Epidermal melanocyte (primary cell): Measurements from ENCODE around the gene KIF3B.
"Not testable (repeated sequence)": the region's sequence is repeated elsewhere in the genome, so short reads cannot be mapped to it uniquely, and the experiment has no call there.

Experiments
- DNase-seq: peaks from one replicate; pipeline ENCODE4 v3.0.0; 2011; ENCODE audit warnings: low spot score; ENCODE audit not compliant: insufficient read length

The KIF3B gene

GRCh38 chr20:32277361-32278198 is at the start of gene KIF3B:
Gene KIF3B (plus strand): TSS chr20:32277651. CDS start chr20:32309778, 32,127 bp downstream.
- DNase-seq: peak; percentile 97

DNA sequence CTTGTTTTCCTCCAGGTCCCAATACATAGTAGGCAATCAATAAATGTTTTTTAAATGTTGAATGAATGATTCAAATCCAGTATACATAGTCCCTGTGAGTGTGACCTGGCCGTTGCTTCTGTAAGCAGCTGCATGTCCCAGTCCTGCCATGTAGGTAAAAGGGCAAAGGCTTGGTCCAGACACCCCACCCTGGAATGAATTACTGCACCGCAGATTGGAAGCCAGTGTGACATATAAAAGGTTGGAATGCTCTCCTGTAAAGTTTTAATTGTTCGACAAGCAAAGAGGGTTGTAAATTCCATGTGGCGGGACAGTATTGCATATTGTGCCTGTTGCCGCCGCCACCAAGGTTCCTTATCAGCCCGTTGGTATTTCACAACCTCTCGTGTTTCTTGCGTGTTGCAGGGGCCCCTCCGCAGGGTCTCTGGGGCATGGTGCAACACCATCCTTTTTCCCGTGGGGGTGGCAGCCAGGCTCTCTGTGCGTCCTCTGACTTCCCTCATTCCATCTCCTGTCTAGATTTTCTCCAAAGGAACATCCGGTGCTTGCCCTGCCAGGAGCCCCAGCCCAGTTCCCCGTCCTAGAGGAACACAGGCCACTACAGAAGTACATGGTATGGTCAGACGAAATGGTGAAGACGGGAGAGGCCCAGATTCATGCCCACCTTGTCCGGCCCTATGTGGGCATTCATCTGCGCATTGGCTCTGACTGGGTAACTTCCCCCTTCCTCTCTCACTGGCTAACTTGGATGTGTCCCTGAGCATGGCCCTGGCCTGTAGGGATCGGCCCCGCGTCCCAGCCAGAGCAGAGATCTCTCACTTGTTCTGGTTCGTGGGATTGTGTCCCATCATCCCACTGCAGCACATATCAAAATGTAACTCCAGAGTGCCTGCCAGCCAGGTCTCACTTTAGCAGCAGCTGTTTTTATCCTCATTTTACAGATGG is 49.4 kb upstream of the KIF3B start:
- DNase-seq: no peak

GRCh38 chr20:32229251-32229747 is 48.2 kb upstream of the KIF3B start:
- DNase-seq: no peak

- no peak for DNase-seq
Measured at GRCh38 chr20:32230707-32231106, 46.7 kb upstream of the KIF3B start.

DNA sequence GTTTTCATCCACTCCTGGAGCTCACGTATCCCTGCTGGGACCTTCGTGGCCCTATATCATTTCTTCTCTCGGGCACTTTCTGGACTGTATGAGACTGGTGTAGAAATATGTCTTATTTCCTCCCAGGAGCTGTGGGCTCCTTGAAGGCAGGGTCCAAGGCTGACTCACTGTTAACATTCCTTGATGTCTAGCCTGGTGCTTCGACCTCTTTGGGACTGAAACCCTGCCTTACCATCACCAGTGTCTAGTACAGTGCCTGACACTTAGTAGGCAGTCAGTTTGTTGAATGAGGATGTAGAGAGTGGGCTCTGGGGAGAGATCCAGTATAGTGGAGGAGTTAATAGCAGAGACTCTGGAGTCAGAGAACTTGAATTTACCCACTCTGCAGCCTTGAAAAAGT is 46.2 kb upstream of the KIF3B start:
- DNase-seq: no peak

DNA sequence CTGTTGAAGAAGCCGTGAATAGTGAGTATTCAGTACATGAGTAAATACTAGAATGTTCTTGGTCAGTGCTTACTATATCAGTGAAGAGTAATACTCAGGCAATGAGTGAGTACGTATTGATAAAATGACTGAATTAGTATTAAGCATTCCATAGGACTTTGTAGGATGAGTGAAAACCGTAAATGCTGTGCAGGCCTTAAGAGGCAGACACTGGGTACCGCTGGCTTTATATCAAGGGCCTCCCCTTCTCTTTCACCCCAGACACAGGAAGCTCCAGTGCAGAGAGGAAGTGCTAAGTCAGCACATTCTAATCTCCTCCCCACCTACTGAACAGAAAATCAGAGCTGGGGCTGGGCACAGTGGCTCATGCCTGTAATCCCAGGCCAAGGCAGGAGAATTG is 45.6 kb upstream of the KIF3B start:
- no peak for DNase-seq

DNA sequence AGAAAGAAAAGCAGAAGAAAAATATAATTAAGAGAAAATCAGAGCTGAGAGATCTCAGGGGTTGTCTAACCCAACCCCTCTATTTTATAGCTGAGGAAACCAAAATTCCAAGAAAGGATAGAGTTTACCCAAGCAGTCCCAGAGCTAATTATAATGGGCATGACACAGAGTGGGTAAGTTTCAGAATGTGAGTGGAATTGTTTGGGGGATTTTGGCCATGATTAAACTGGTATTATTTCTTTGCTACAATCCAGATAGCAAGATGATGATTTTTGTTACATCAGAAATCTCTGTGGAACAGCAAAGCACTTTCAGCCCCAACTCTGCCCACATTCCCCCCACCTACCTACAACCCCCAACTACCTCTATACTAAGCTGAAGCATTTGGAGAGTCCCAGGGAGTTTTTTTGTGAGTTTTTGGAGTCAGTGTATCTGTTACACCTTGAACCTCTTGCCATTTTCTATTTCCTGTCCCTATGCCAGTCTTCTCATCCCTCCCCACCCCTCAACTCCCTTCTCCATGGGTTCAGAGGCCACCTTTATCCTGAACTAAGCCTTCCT is 45.0 kb upstream of the KIF3B start:
- DNase-seq: no peak

GRCh38 chr20:32233286-32233685 is 44.2 kb upstream of the KIF3B start:
- no peak for DNase-seq

DNA sequence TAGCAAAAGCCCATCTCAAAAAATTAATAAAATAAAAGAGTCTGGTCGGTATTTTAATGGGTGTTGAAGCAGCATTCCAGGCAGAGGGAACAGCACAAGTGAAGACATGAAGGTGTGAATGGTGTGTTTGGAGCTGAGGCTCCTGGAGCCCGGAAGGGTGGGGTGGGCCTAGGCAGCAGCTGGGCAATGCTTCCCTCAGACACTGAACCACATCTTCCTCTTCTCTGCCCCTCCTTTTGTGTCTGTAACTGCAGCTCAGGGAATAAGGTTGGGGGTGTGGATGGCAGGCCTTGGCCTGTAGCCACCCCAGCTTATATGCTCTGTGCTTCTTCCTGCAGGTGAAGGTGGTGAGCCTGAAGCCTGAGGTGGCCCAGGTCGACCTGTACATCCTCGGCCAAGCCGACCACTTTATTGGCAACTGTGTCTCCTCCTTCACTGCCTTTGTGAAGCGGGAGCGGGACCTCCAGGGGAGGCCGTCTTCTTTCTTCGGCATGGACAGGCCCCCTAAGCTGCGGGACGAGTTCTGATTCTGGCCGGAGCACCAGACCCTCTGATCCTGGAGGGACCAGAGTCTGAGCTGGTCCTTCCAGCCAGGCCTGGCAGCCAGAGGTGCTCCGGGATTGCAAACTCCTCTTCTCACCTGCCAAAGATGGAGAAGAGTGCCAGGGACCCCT is 43.2 kb upstream of the KIF3B start:
- DNase-seq: no peak

DNA sequence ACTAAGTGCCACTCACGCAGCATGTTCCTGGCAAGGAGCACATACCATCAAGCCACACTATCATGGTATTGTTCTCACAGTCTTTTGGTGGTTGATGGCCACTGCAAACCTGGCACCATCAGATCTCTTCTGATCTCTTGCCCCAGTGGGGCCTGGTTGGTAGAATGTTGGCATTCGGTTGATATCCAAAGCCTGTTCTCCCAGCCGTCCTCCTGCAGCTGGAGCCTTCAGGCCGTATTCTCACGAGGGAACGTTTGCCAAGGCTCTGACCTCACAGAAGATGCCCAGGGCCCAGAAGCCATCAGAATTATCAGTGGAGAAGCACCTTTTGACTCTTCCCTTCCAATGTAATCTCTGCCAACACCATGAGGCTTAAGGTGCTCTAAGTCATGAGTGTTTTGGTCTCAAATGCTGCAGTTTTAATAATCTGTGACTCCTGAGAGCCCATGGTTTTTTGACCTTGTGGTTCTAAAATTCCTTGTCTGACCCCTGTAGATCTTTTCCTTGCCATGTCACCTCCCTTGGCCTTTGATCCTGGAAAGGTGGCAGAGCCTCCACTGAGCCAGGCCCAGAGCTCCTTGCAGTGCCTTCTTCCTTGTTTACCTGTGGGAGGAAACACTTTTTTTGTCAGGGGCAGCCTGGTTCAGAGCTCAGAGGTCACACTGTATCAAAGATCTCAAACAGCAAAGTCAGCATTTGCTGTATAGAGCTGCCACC is 42.0 kb upstream of the KIF3B start:
- DNase-seq: no peak

- no peak for DNase-seq
Measured at GRCh38 chr20:32236048-32236533, 41.4 kb upstream of the KIF3B start.

GRCh38 chr20:32236819-32237218 is 40.6 kb upstream of the KIF3B start:
- no peak for DNase-seq

GRCh38 chr20:32237419-32237818 is 40.0 kb upstream of the KIF3B start:
- no peak for DNase-seq

DNA sequence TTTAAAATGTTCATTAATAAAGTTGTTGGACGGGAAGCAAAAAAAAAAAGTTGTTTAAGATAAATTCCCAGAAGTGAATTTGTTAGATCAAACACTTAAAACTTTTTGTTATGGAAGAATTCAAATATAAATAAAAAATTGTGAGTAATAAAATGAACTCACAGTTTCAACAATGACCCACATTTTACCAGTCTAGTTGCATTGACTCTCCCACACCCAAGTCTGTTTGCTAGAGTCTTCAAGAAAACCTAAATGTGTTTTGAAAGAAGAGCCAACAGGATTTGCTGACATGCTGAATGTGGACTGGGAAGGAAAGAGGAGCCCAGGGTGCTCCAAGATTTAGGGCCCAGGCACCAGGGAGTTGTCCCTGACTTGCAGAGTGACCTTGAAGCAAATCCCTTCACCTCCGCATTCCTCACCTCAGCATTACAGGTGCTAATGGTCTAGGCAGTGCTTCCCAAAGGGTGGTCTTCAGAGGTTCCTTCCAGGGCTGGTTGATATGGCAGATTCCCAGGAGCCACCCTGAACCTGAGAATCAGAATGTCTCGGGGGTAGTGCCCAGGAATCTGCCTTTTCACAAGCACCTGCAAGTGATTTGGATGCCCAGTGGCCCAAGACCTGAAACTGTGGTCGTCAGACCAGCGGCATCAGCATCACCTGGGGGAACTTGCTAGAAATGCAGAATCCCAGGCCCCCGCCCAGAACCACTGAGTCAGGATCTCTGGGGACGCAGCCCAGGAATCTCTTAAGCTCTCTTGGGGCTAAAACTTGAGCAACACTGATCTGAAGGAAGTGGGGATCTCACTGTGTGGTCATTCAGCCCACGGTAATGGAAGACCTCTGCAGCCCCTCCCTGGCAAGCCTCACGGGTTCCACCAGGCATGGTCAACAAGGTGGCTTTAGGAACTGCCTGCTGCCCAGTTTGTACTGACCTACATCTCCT is 38.7 kb upstream of the KIF3B start:
- no peak for DNase-seq

DNA sequence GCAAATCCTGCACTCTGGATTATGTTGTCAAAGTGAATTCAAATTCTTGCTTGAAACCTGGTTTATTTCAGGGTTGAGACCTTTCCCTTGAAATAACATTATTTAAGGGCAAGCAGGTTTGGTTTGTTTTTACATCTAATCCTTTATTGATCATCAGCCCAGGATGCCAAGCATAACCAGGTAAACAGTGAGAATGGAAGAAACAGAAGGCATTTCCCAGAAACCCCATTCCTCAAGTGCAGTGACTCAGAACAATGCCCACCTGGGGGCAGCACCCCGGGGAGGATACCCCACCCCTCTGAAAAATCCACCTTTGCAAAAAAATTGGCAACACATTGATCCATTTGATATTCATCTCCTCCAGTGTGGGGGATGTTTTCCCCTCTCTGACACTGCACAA is 37.2 kb upstream of the KIF3B start:
- no peak for DNase-seq

- DNase-seq: no peak
Measured at GRCh38 chr20:32241807-32242206, 35.6 kb upstream of the KIF3B start.

DNA sequence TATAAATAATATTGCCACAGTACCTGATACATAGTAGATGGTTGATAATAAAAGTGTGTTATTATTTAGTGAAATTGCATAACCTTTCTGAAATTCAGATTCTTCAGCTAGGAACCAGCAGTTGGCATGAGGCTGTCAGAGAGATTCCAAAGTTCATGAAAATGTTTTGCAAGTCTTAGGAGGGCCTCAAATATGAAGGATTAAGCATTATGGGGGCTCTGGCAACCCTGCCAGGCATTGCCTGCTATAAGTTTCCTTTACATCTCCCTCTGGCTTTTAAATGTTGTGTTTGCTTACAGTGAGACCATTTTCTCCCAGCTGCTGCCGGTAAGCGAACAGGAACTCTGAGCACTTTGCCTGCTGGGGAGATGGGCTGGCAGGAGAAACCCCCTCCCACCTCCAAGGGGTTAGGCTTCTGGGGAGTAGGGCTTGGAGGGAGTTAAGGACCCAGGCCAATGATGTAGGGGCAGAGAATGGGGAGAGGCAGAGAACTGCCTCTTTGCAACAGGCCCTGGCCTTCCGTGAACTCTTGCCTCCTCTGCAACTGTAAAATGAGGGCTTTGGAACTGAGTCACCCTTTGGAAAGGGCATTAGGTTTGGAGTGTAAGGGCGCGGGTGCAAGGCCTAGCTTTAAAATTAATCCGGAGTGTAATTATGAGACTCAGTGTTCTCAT is 33.2 kb upstream of the KIF3B start:
- DNase-seq: no peak

DNA sequence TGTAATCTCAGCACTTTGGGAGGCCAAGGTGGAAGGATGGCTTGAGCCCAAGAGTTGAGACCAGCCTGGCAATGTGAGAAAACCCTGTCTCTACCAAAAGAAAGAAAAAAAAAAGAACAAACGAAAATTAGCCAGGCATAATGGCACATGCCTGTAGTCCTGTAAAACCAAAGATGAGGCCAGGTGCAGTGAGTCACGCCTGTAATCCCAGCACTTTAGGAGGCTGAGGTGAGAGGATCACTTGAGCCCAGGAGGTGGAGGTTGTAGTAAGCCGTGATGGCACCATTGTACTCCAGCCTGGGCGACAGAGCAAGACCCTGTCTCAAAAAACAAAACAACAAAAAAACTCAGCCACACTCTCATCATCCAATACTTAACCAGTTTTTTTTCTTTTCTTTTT is 32.5 kb upstream of the KIF3B start:
- no peak for DNase-seq

GRCh38 chr20:32246208-32246607 is 31.2 kb upstream of the KIF3B start:
- not testable (repeated sequence) for DNase-seq
